Astrocyte (in vitro differentiated cells and primary cell): ENCODE results near the gene ARPP21.

Experiments used
- EZH2 ChIP-seq: IDR thresholded peaks from 2 replicates; pipeline ENCODE4 v1.6.1; 2012; ENCODE audit warnings: mild to moderate bottlenecking, low read length, inconsistent platforms; ENCODE audit not compliant: insufficient read depth
- TF ChIP-seq, protein P1 (sequence below): IDR thresholded peaks from 2 replicates; pipeline ENCODE4 v1.5.1; 2011; ENCODE audit warnings: low read depth, mild to moderate bottlenecking, inconsistent platforms, low read length, moderate library complexity; ENCODE audit not compliant: insufficient read depth

DNA sequence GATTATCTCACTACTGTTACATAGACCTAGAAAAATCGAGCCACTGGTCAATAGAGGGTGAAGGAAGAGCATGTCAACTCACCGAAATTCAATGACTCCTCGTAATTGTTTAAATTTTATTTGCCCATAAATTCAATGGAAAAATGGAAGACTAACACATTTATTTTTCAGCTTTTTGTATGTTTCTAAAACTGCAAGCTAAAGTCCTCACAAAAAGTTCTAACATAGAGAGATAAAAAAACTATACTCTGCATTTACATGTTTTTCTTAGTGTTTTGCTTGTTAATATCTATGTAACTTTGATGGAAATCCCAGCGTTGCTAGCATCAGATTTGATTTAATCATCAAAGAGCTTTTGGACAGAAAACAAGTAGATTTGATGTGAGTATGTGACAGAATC is 6.8 kb downstream of the ARPP21 start:
- TF ChIP-seq, protein P1, sequence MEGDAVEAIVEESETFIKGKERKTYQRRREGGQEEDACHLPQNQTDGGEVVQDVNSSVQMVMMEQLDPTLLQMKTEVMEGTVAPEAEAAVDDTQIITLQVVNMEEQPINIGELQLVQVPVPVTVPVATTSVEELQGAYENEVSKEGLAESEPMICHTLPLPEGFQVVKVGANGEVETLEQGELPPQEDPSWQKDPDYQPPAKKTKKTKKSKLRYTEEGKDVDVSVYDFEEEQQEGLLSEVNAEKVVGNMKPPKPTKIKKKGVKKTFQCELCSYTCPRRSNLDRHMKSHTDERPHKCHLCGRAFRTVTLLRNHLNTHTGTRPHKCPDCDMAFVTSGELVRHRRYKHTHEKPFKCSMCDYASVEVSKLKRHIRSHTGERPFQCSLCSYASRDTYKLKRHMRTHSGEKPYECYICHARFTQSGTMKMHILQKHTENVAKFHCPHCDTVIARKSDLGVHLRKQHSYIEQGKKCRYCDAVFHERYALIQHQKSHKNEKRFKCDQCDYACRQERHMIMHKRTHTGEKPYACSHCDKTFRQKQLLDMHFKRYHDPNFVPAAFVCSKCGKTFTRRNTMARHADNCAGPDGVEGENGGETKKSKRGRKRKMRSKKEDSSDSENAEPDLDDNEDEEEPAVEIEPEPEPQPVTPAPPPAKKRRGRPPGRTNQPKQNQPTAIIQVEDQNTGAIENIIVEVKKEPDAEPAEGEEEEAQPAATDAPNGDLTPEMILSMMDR, result no peak
- no peak for TF ChIP-seq EZH2
